Measurements from ENCODE around the gene RNF126.
A peak's percentile ranks its signal among the peaks of the same experiment; 100 is the strongest.

Gene RNF126

DNA sequence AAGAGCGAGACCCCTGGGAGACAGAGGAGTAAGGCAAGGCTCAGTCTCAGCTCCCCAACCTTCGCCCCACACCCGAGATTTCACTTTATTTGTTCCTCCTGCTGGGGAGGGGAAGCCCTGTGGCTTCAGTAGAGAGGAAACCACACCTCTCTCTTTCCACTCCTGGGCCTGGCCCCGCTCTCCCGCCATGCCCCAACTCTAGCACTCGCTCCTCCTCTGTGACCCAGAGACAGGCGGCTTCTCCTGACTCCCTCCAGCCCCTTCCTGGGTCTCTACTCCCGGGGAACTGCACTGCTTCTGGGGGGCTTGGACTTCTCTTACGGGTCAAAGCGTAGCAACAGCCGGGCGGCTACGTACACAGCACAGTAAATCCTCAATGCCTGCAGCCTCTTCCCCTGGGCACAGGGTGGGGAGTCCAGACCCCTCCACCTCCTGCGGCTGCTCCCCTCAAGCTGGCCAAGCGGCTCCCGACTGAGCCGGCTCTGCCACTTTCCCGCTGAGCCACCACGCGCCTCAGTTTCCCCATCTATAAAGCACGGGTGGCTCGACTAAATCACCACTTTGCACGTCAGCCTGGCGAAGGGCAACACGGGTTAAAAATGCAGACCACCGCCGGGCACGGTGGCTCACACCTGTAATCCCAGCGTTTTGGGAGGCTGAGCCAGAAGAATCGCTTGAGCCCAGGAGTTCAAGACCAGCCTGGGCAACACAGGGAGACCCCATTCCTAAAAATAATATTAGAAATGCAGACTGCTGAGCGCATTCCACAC lies 1.4 kb downstream of the RNF126 start:
- peak; percentile 76 for DNase-seq

- DNase-seq = no peak
Observed at GRCh38 chr19:660793-661426, 2.1 kb downstream of the RNF126 start.

DNA sequence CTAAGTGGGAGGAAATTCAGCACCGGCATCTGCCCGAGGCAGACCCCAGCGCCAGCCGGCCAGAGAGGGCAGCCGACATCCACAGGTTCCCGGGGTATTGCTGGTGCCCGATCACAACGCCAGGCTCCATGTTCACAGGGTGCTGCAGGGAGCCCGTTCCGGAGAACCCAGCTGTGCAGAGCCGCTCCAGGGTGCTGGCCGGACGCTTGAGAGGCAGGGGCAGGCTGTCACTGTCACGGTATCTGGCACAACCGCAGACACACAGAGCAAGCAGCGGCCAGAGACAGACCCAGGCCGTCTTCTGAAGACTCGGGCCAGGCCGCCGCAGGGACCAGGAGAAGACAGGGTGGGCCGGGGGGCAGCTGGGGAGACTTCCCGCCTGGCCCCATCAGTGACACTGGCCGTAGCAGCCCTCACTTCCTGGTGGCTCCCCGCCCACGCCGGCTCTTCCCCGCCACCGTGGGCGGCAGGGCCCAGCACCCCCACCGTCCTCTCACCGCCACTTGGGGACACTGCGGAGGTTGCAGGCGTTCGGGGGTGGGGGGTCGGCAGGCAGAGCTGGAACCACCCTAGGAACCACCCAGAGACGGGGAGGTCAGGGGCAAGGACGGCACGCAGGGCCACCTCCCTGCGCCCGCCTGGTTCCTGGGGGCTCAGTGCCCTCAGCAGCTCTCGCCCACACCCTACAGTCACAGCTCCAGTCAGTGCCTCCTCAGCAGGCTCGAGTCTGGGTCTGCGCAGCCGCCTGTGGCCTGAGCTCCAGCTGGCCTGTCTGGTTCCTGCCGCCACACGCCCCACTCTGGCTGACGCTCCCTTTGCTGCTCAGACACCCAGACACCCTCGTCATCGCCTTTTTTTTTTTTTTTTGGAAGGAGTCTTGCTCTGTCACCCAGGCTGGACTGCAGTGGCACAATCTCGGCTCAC lies 3.8 kb downstream of the RNF126 start:
- DNase-seq = no peak

GRCh38 chr19:658059-658839 lies 4.8 kb downstream of the RNF126 start:
- DNase-seq = no peak

DNA sequence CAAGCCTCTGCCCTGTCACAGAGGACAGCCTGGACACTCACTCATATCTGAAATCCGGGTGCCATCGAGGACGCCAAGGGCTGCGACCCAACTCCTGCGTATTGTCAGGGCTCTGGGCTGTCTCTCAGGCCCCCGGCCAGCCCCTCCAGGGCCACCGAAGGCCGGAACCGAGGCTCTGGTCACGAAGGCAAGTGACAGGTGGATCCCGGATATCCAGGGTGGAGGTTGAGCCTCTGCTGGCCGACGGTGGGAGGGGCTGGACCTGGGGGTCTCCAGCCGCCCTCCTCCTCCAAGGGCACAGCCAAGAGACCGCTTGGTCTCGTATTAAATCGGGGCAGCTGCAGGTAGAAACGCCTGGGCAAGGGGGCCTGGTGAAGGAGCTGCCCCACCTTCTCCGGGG lies 5.4 kb downstream of the RNF126 start:
- no peak for DNase-seq

DNA sequence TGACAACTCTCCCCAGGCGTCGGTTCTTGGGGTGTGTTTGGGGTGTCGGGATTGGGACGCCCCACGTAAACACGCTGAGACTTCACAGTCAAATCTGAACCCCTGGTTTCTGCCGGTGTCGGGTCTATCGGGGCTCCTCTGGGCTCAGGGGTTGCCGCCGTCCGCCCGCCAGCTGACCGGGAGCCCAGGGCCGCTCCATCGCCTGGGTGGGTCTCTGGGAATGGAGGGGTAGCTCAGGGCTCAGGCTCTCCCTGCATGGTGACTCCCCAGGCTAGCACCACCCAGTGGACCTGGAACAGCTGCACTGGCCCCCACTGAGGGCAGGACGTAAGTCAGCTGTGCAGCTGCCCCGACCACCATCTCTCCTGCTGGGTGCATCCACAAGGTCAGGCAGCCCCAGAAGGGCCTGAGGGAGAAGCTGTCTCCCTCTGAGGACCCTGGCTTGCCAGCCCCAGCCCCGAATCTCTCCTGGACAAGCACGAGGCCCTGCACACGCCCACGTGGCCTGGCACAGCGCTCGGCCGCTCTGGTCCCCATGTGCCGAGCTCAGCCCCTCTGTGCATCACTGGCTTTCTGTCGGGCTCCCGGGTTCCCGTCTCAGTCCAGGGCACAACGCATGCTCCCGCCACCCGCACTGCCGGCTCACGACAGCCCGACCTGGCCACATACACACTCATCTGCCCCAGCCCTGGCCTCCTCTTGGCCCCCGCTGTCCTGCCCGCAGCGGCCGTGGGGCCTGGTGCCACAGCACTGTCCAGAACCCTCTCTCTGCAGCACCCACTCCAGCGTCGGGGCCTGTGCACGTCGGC lies 6.1 kb downstream of the RNF126 start:
- no peak for DNase-seq

DNA sequence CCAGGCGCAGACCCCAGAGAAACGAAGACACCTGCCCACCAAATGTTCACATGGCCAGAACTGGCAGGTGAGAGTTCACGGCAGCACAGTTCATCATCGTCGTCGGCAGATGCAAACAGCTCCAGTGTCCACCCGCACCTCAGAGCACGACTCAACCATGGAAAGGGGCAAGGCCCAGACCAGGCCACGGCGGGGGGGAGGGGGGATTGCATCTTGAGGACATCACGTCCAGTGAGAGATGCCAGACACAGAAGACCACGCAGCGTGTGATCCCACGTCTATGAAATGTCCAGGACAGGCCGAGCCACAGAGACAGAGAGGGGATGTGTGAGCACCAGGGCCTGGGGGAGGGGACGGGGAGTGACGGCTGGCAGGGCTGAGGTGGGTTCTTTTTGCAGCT lies 7.3 kb downstream of the RNF126 start:
- no peak for DNase-seq

DNA sequence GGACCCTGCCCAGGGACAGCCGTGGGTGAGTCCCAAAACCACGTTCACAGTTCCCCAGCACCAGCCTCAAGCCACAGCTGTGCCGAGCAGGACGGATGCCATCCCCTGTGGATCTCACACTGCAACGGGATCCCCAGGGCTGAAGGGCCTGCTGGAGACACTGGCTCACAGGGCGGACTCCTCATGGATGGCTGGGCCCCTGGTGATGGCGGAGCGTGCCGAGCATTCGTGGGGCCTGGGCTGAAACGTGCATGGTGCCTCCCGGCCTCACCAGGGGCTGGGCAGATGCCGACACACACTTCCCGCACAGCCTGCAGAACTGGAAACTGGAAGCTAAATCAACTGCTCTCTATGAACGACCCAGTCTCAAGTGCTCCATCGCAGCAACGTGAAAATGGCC lies 9.6 kb downstream of the RNF126 start:
- no peak for DNase-seq

DNA sequence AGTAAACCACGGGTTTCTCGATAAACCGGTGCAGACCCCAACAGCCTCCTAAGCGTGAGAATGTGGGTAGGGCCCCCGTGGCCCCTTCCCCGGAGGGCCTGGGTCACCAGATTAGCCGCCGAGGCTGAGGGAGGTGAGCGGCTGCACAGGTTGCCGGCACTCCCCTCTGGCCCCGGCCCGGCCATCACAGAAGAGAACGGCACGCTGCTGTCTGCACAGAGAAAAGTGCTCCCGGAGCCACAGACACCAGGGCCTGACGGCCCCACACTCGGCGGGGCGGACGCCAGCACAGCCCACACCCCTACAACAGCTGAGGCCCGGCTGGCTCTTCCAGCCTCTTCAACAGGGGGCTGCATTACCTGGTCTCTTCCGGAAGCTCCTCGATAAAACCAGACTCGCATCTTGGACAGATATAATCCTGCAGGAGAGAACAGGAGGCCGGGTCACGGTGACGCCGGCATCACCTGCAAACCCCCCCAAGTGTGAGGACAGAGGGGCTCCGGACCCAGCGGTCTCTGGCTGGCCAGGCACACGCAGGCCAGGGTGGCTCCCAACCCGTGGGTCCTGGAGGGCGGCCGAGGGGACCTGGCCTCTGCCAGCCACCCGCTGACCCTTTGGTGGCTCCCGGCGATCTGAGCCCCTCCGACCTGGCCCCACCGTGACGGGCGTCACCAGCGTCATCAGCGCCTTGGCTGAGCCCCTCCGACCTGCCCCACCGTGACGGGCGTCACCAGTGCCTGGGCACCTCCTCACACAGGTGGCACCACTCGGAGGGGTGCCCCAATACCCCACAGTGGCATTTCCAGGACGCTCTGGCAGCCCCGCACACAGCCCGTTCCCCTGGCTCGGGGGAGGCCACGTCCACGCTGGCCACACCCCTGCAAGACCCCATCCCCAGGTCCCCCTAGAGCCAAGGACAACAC lies 10.3 kb downstream of the RNF126 start:
- DNase-seq = no peak

GRCh38 chr19:651991-652390 lies 11.0 kb downstream of the RNF126 start:
- DNase-seq = no peak

DNA sequence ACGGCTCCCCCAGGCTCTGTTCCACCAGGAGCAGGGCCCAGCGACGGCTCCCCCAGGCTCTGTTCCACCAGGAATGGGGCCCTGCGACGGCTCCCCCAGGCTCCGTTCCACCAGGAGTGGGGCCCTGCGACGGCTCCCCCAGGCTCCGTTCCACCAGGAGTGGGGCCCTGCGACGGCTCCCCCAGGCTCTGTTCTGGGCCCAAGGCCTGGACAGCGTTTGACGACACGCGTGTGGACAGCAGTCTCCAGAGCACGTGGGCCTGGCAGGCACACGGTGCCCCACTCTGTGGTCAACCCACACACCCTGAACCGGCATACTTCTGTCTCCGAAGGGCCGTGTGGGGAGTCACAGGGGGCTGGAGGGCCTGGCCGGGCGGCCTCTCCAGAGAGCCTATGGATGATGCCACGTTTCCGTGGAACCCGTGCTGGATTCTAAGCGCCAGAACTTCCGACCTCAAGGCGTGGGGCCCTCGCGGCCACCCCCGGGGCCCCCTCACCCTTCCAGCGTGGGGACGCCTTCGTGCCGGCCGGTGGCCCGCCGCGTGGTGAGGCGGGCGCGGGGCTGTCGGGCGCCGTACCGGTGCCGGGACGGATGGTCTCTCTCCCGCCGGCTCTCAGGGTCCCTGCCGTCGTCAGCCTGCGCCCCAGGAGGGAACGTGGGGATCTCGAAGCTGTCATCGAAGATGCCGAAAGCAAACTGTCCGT lies 11.7 kb downstream of the RNF126 start:
- no peak for DNase-seq

DNA sequence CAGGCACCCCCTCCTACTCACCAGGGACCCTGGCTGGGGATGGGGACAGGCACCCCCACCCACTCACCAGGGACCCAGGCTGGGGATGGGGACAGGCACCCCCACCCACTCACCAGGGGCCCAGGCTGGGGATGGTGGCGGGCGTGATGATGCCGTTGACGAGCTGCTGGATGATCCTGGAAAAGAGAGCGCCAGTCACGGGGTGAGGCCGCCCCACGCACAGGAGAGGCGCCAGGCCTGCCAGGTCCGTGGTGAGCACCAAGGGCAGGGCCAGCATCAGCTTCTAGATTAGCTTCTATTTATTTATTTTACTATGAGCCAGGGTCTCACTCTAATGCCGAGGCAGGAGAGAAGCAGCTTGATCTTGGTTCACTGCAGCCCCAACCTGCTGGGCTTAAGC lies 12.9 kb downstream of the RNF126 start:
- DNase-seq = no peak

GRCh38 chr19:648904-649801 lies 13.9 kb downstream of the RNF126 start:
- no peak for DNase-seq

DNA sequence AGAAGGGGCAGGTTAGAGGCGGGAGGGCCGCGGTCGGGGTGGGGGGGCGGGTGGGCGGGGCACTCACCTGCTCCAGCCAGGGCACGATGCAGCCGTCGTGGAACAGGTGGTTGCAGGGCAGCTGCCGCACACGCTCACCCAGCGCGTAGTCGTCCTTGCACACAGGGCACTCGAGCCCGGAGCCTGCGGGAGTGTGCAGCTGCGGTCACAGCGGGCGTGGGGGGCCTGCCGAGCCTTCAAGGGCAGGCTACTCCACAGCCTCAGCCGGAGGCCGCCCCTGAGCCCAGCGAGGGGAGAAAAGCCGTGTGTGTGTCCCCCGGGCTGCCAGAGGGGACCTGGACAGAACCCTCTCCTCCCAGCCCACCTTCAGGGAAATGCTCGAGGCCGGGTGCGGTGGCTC lies 14.7 kb downstream of the RNF126 start:
- DNase-seq = no peak

DNA sequence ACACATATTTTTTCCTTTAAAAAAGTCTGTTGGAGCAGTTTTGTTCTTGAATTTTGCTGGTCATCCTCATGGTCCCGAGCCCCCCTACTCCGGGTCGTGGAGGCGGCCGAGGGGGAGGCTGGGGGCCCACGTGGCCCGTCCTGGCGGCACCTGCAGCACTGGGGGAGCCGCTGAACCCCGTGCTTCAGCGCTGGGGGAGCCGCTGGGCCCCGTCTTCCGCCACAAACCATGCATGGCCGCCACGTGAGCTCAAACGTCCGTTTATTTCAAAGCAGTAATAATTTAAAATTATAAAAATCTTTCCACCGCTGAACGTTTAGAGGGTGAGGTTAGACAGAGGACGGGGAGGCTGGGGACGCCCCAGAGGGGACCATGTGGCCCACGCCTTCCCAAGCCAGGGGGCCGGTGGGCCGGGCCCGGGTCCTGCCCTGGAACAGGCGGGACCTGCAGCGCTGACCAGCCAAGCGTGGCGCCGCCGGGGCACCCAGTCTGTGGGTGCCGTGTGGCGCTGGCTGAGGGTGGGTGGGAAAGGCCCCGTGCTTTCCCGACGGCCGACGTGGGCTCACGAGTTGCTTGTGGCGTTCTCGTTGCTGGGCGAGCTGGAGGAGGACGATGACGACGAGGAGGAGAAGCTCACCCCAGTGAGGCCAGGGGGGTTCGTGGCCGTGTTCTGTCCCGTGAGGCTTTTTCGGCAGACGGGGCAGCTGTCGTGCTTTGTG lies 15.3 kb downstream of the RNF126 start:
- DNase-seq = no peak

DNA sequence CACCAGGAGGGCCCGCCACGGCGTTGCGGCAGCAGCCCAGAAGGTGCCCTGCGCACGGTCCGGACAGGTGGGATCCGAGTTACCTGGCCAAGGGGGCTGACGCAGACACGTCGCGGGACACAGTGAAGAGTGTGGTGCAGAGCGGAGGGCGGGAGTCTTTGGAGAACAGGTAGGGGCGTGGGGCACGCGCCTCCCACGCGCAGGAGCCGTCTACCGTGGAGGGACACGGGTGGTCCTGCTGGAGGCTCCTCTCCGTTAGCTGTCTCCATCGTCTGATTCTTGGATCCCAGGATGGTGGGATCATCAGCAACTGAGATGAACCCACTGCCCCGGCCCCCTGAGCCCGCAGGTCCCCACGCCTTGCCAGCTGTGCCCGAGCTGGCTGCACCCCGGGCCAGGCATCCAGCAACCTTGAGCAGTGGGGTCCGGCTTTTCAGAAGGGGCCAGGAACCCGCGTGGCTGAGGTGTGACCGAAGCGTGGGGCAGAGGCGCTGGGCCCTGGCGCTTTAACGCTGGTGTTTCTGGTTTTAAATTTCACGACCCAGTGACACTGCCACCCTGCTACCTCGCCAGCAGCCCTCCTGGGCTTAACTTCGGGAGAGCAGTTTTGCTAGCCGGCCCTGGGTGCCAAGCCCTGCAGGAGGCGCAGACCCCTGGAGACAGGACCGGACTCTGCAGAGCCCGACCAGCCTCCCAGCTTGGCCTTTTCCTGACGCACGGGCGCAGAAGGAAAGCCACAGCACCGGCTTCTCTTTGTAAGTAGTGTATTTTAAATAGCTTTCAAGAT lies 16.0 kb downstream of the RNF126 start:
- no peak for DNase-seq

Measured in activated CD8-positive, alpha-beta memory T cell treated with anti-CD3 and anti-CD28 coated beads, Interleukin-2, amount 50 U/mL, for 48 hours (primary cell).